ENCODE data around the gene CD7. TPM values are rescaled to one million over a fixed set of nuclear protein-coding genes. Genes with fewer than 3 reads are reported as not detected.
A peak's percentile ranks its signal among the peaks of the same experiment; 100 is the strongest.

Gene CD7
- total RNA-seq, 1 experiment from 2014 or later, result 0.74 TPM

- POLR2A ChIA-PET, result no interaction called here
- Mint-ChIP-seq H3K4me3 (no peak overlapping the region), H3K4me1 (peaks cover 4% of the 10 kb centered on the region), H3K9me3 (no peaks in the 10 kb centered on the region), H3K27ac (no peak overlapping the region), H3K27me3 (ENCODE audit: low read depth) (peaks cover 4% of the 10 kb centered on the region; the same call in 1 of the 2 replicates), H3K36me3 (no peaks in the 10 kb centered on the region)
- ATAC-seq, result no peak
- CTCF ChIA-PET, result interaction anchor here (0.7 kb wide), 2 partner anchors 51 to 544 kb away, joined by 3 read pairs; no protein-coding TSS in a partner anchor
- DNase-seq (ENCODE audit: low spot score), result peak; percentile 9
- no peak for TF ChIP-seq ETV6 (CRISPR knock-in tag; IDR thresholded peaks at IDR 0.05)
- no peak for TF ChIP-seq MYBL2 (CRISPR knock-in tag; IDR thresholded peaks at IDR 0.05)
- TF ChIP-seq E2F5 (CRISPR knock-in tag; IDR thresholded peaks at IDR 0.05), result no peak
- TF ChIP-seq MXD4 (CRISPR knock-in tag; IDR thresholded peaks at IDR 0.05; ENCODE audit: borderline replicate concordance), result no peak
- TF ChIP-seq TEAD4 (CRISPR knock-in tag; IDR thresholded peaks at IDR 0.05), result no peak
- no peak for TF ChIP-seq NR2C2 (CRISPR knock-in tag; IDR thresholded peaks at IDR 0.05)
- no peak for TF ChIP-seq CTCF (IDR thresholded peaks at IDR 0.05)
Observed at GRCh38 chr17:82353484-82353883, 36.1 kb upstream of the CD7 start.

GRCh38 chr17:82351713-82352488 lies 34.5 kb upstream of the CD7 start:
- Mint-ChIP-seq H3K36me3 (no peaks in the 10 kb centered on the region), H3K27me3 (ENCODE audit: low read depth) (no peaks in the 10 kb centered on the region; the same call in 1 of the 2 replicates), H3K9me3 (no peaks in the 10 kb centered on the region), H3K4me3 (no peak overlapping the region), H3K27ac (no peak overlapping the region), H3K4me1 (peaks cover 1% of the 10 kb centered on the region; the same call in 1 of the 2 replicates)
- ATAC-seq (peak; percentile 95), DNase-seq (ENCODE audit: low spot score) (peak; percentile 92)
- ChIA-PET POLR2A (no interaction called here), CTCF (interaction anchor here (1.0 to 1.8 kb wide), 10 partner anchors 10 to 178 kb away, joined by 3 to 5 read pairs (median 4); no protein-coding TSS in a partner anchor)
- TF ChIP-seq ZNF423 (CRISPR knock-in tag; IDR thresholded peaks at IDR 0.05) (peak; percentile 30; the same call in 1 of the 2 replicates), SP1 (CRISPR knock-in tag; conservative IDR thresholded peaks at IDR 0.05) (no peak), ATF3 (CRISPR knock-in tag; conservative IDR thresholded peaks at IDR 0.05) (no peak), ETV6 (CRISPR knock-in tag; IDR thresholded peaks at IDR 0.05) (no peak), GABPB1 (CRISPR knock-in tag; IDR thresholded peaks at IDR 0.05) (peak; percentile 63; the same call in 1 of the 2 replicates), CDX4 (CRISPR knock-in tag; IDR thresholded peaks at IDR 0.05; ENCODE audit: borderline replicate concordance) (no peak), CTCF (IDR thresholded peaks at IDR 0.05) (peak; percentile 97), ESRRA (CRISPR knock-in tag; IDR thresholded peaks at IDR 0.05; ENCODE audit: borderline replicate concordance) (no peak), MAX (CRISPR knock-in tag; IDR thresholded peaks at IDR 0.05) (peak; percentile 41; the same call in 1 of the 2 replicates), ERG (CRISPR knock-in tag; IDR thresholded peaks at IDR 0.05) (no peak), JUN (CRISPR knock-in tag; IDR thresholded peaks at IDR 0.05) (no peak), ELF4 (CRISPR knock-in tag; IDR thresholded peaks at IDR 0.05; ENCODE audit: low read depth) (no peak), AFF4 (CRISPR knock-in tag; IDR thresholded peaks at IDR 0.05; ENCODE audit: borderline replicate concordance) (no peak), E2F4 (CRISPR knock-in tag; IDR thresholded peaks at IDR 0.05; ENCODE audit: borderline replicate concordance, low read depth) (no peak), RELA (CRISPR knock-in tag; IDR thresholded peaks at IDR 0.05; ENCODE audit: borderline replicate concordance) (no peak), PRRX2 (CRISPR knock-in tag; IDR thresholded peaks at IDR 0.05) (no peak)

Measured in WTC11 (cell line).